ENCODE results near the gene CFAP45.

Gene CFAP45

DNA sequence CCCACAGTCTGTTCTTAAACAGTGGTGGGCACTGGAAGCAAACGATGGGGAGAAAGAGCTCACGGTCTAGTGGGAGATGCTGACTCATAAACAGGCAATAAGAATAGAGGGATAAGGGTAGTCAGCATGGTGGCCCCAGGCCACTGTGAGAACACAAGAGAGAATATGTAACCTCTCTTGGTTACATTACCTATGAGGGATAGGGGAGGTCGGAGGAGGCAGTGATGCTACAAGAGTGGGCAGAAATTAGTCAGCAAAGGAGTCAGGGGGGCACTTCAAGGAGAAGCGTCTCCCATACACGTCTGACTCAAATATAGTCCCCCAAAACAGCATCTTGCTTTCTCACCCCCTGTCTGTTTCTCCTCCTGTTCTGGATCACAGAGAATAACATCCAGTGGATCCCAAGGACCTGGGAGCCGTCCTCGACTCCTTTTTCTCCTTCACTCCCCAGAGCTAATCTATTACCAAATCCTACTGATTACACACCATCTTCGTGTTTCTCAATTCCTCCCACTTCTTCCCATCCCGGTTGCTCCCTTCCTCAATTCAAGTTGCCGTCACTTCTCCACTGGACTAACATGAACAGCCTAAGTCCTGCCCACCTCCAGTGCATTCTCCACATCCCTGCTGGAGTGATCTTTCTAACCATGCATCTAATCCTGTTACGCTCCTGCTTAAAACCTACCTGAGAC is 71.2 kb downstream of the CFAP45 start:
- DNase-seq = peak in 1 of 56 donors; percentile 26

DNA sequence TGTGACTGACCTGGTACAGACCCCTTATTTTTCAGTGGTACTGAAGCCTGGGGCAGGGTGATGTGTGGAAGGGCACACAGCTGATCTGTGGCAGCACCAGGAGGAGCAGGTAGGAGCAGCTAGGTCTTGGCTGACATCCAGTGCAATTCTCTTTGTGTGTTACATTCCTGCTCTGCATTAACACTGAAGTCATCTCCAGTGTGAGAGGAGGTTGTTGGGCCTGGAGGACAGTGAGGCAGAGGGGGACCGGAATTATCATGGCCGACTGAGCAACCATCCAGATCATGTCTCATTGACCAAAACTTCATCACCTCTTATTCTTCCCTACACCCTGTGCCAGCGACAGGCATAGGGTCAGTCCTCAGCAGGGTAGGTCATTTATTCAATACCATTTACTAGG is 71.8 kb downstream of the CFAP45 start:
- DNase-seq = no peak

DNA sequence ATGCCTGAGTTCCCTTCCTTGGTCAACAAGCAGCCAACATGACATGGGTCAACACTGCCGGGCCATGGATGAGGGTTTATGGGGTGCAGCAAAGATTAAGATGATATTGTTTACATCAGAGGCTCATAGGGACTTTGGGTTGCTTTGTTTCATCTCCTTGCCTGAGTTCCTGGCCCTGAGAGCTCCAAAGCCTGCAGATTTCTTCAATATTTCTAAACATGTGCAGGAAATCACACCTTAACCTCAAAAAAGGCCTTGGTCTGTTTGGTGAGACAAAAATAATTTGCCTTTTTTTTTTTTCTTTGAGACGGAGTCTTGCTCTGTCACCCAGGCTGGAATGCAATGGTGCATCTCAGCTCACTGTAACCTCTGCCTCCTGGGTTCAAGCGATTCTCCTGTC is 72.4 kb downstream of the CFAP45 start:
- DNase-seq = no peak

DNA sequence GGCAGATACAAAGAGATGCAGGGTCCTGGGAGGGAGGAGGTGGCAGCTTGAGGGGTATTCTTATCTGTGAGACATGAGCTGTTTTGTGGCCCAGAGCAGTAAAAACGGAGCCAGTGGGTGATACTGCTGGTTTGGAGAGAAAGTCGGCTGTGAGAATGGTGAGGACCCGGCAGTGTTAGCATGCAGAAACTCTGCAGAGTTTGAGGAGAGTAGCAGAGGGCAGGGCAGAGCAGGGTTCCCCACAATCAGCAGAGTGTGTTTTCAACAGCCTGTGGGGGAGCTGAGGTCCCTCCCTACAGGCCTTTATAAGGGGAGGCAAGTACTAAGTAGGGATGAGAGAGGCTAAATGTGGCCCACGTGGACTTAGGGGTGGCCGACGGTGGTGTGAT is 72.9 kb downstream of the CFAP45 start:
- DNase-seq = no peak

DNA sequence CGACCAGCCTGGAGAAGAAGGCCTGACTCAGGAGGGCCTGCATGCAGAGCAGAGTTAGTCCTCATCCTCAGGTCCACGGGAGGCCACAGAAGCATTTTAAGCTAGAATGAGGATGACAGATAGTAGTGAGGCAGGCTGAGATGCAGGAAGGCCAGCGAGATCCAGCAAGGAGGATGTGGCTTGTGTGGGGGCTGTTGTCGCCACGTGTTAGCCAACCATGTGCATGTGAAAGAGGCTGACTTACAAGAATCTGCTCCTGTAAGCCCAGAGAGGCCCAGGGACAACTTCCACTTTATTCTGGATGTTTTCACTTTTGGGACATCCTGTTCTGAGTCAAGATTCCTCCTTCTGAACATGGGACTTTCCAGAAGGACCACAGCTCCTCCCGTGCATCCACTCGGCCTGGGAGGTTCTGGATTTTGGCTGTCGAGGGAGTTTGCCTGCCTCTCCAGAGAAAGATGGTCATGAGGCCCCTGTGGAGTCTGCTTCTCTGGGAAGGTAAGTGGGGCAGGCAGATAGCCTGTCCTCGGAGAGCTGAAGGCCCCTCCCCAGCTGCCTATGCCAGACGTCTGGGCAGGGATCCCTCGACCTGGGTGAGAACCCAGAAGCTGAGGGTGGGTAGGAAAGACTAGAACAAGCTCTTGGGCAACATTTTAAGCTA is 73.4 kb downstream of the CFAP45 start, which contains the start of gene SLAMF8:
SLAMF8 (plus strand) TSS at position 433 of the 661 bp plus-strand sequence; CDS start at position 459, 26 bp downstream.
- DNase-seq = peak in 9 of 56 donors; percentile 1 to 34 (median 15)

DNA sequence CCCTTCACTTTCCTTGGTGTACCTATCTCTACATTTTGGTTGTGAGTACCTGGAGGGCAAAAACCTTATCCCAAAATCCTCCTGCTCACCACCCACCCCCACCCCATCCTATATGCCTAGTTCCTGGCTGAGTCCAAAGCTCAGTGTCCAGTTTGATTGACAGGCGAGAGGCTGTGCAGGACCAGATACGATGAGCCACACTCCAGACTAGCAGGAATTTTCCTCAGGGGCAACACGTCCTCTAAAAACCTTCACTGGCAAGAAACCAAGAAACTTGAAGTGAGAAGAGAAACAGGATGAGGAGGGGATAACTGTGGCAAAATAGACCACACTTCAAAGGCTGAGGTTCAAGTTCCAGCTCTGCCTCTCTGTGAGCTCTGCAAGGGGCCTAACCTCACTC is 74.4 kb downstream of the CFAP45 start:
- DNase-seq = no peak

DNA sequence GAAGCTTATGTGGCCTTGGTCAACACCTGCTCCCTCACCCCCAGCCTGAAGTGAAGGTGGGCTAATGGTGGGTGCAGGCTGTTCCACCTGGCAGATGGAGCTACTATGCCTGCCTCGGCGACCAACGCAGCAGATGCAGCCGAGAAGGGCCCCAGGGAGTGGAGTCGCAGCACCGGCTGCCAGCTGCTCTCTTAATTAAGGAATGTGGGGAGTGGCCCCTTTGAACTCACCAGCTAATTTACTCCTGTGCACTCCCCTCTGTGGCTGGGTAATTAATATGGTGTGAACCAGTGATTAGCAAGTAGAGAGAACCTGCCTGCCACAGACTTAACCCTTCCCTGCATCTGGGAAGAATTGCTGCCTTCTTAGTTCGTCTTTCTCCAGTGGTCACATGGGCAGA is 76.6 kb downstream of the CFAP45 start:
- DNase-seq = no peak
